ENCODE results near the gene LRRC4C. TPM values are rescaled to one million over a fixed set of nuclear protein-coding genes. Genes with fewer than 3 reads are reported as not detected.

The LRRC4C gene
- total RNA-seq, 1 donor from 2014 or later: 0.41 TPM

DNA sequence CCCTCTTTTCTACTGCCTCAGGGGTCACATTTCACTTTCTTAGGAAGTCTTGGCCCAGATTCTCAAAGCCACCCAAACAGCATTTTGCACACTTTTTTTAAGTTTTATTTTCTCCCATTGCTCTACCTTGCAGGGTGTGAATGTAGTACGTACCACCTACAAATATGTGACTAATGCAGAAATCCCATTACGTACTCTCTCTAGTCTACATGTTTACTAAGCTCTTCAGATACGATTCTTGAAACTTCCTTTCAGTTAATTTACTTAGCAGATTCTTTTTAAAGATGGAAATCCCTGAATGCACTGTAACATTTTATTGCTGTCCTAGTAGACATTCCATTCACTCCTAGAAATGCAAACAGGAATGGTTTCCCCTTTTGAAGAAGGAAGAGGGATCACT, 61.3 kb downstream of the LRRC4C start:
- Histone ChIP-seq H3K4me1 (no peaks in the 10 kb centered on the region), H3K27me3 (ENCODE audit: low read depth) (no peaks in the 10 kb centered on the region)

DNA sequence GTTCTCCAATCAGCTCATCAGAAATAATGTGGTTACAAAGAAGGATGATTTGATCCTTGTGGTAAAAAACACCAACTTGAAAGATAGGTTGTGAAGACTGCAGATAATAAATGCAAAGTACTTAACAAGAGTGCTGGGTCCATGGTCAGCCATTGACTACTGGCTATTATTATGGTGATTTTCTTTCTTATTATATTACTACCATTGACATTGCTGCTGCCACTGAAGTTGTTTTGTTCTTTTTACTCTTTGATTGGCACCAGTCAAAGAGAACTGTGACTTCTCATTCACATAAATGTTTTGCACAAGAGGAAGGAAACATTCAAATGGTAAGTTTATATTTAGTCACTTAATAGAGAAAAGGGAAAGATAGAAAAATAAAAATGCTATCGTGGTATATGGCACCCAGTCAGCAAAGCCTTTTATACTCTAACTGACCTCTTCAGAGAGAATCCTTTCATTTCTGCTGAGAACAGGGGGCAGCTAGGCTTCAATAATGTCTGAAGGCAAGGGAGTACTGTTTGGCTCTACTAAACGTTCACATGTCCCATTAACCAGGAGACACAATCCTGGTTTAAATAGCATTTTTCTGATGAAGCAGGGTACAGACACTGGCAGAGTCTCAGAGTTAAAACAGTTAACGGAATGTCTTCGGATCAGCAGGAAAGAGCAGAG, 64.8 kb downstream of the LRRC4C start:
- no peak for DNase-seq
- no peak overlapping the region for H3K27ac ChIP-seq (replicated peaks)
- no peak overlapping the region for H3K4me3 ChIP-seq
- intact Hi-C loops (cut with micrococcal nuclease): no loop called here
- H3K4me1 ChIP-seq: no peaks in the 10 kb centered on the region
- H3K9me3 ChIP-seq (replicated peaks): no peaks in the 10 kb centered on the region
- no peaks in the 10 kb centered on the region for H3K36me3 ChIP-seq
- TF ChIP-seq, protein P1, sequence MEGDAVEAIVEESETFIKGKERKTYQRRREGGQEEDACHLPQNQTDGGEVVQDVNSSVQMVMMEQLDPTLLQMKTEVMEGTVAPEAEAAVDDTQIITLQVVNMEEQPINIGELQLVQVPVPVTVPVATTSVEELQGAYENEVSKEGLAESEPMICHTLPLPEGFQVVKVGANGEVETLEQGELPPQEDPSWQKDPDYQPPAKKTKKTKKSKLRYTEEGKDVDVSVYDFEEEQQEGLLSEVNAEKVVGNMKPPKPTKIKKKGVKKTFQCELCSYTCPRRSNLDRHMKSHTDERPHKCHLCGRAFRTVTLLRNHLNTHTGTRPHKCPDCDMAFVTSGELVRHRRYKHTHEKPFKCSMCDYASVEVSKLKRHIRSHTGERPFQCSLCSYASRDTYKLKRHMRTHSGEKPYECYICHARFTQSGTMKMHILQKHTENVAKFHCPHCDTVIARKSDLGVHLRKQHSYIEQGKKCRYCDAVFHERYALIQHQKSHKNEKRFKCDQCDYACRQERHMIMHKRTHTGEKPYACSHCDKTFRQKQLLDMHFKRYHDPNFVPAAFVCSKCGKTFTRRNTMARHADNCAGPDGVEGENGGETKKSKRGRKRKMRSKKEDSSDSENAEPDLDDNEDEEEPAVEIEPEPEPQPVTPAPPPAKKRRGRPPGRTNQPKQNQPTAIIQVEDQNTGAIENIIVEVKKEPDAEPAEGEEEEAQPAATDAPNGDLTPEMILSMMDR (IDR thresholded peaks at IDR 0.05; ENCODE audit: borderline replicate concordance): no peak
- no peaks in the 10 kb centered on the region for H3K27me3 ChIP-seq (ENCODE audit: low read depth)

More for the DNA sequence above, 61.3 kb downstream of the LRRC4C start:
- TF ChIP-seq, protein P1 (IDR thresholded peaks at IDR 0.05; ENCODE audit: borderline replicate concordance): no peak
- intact Hi-C loops (cut with micrococcal nuclease): no loop called here
- Histone ChIP-seq H3K4me3 (no peak overlapping the region), H3K27ac (replicated peaks) (no peak overlapping the region), H3K9me3 (replicated peaks) (no peaks in the 10 kb centered on the region), H3K36me3 (no peaks in the 10 kb centered on the region)
- no peak for DNase-seq

DNA sequence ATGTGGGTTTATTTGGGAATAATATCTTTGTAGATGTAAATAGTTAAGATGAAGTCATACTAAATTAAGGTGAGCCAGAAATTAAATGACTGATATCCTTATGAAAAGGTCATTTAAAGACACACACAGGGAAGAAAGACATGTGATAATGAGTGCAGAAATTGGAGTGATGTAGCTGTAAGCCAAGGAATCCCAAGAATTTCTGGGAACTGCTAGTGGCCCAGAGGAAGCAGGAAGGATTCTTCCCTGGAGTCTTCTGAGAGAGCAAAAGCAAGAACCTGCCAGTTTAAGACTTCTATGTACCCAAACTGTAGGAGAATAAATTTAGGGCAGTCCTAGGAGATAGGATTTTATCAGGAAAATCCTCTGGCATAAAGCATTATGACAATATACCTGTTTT, 66.9 kb downstream of the LRRC4C start:
- Histone ChIP-seq H3K27ac (replicated peaks) (no peak overlapping the region), H3K4me3 (no peak overlapping the region), H3K4me1 (no peaks in the 10 kb centered on the region), H3K27me3 (ENCODE audit: low read depth) (no peaks in the 10 kb centered on the region), H3K36me3 (no peaks in the 10 kb centered on the region), H3K9me3 (replicated peaks) (no peaks in the 10 kb centered on the region)
- intact Hi-C loops (cut with micrococcal nuclease): no loop called here
- DNase-seq: no peak
- TF ChIP-seq, protein P1 (IDR thresholded peaks at IDR 0.05; ENCODE audit: borderline replicate concordance): no peak

DNA sequence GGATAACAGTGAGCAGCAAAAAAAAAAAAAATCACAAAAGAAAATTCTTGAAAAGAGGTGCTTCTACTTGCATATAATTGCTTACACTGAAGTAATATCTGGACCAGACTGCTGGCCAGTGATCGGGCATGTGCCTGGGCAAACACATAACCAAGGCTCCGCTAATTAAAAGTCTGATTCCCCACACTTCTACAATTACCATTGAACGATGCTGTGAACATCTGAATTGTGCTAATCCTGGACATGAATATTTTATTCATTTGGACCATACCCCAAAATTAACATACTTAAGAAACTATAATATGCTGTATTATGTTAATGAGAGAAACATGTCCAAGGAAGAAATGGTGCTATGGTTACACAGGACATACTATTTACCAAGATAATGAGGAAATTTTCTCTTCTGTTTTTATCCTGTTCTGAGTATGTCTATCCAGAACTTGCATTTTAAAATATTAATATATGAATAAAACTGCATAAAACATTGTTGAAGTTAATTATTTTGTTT, 69.8 kb downstream of the LRRC4C start:
- TF ChIP-seq, protein P1 (IDR thresholded peaks at IDR 0.05; ENCODE audit: borderline replicate concordance): no peak
- no peaks in the 10 kb centered on the region for H3K27me3 ChIP-seq (ENCODE audit: low read depth)
- no peaks in the 10 kb centered on the region for H3K36me3 ChIP-seq
- intact Hi-C loops (cut with micrococcal nuclease): no loop called here
- no peaks in the 10 kb centered on the region for H3K9me3 ChIP-seq (replicated peaks)
- H3K27ac ChIP-seq (replicated peaks): no peak overlapping the region
- H3K4me1 ChIP-seq: no peaks in the 10 kb centered on the region
- no peak for DNase-seq
- H3K4me3 ChIP-seq: no peak overlapping the region

DNA sequence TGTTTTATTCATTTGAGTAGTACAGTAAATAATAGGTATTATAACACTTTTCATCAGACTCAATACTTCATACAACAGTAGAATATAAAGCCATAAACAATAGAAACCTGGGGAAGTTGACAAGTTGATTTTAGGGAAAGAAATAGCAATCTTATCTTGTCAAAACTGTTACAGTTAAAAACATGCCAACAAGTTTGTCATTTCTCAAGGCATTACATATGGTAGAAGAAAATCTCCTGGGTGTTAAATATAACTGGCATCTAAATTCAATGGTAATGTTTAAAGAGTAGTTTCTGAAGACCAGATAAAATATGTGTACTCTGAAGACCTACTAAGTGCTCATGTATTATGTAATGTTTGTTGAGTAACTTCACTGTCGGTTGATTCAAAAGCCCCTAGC, 75.1 kb downstream of the LRRC4C start:
- DNase-seq: no peak
- H3K27ac ChIP-seq (replicated peaks): no peak overlapping the region
- TF ChIP-seq, protein P1 (IDR thresholded peaks at IDR 0.05; ENCODE audit: borderline replicate concordance): no peak
- no peaks in the 10 kb centered on the region for H3K36me3 ChIP-seq
- intact Hi-C loops (cut with micrococcal nuclease): no loop called here
- H3K27me3 ChIP-seq (ENCODE audit: low read depth): no peaks in the 10 kb centered on the region
- no peak overlapping the region for H3K4me3 ChIP-seq
- H3K9me3 ChIP-seq (replicated peaks): no peaks in the 10 kb centered on the region
- H3K4me1 ChIP-seq: no peaks in the 10 kb centered on the region

Measured in left ventricle myocardium inferior (tissue), 1 donor.